Measurements from ENCODE around the gene TENT5C. TPM values are rescaled to one million over a fixed set of nuclear protein-coding genes. Genes with fewer than 3 reads are reported as not detected.

TENT5C gene
- total and polyA plus RNA-seq, 9 of the 15 experiments (the other 6 are each of a cell fraction or from before 2014, with no cell fraction given) = 1.8 to 7.7 (median 4.0) TPM

DNA sequence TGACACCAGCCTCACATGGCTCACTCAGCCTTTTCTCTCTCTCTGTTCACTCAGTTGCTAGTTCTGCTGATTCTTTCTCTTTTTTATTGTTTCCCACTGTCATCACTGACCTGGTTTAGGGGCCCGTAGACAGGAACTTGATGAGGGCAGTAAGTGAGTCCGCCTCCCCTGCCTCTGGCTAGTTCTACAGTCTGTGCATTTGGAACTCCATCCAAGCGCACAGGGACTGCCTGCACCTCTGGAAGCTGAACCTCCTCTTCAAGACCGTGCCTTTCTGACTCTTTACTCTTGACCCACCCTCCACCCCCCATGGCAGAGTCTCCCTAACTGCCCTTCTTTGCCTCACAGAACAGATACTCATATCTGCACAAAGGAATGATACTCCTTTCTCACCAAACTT, 4.2 kb downstream of the TENT5C start (continued):
- TF ChIP-seq, protein P1, sequence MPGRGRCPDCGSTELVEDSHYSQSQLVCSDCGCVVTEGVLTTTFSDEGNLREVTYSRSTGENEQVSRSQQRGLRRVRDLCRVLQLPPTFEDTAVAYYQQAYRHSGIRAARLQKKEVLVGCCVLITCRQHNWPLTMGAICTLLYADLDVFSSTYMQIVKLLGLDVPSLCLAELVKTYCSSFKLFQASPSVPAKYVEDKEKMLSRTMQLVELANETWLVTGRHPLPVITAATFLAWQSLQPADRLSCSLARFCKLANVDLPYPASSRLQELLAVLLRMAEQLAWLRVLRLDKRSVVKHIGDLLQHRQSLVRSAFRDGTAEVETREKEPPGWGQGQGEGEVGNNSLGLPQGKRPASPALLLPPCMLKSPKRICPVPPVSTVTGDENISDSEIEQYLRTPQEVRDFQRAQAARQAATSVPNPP (IDR thresholded peaks at IDR 0.05; ENCODE audit: borderline replicate concordance, insufficient read depth, insufficient read length) = no peak
- TF ChIP-seq, protein P2, sequence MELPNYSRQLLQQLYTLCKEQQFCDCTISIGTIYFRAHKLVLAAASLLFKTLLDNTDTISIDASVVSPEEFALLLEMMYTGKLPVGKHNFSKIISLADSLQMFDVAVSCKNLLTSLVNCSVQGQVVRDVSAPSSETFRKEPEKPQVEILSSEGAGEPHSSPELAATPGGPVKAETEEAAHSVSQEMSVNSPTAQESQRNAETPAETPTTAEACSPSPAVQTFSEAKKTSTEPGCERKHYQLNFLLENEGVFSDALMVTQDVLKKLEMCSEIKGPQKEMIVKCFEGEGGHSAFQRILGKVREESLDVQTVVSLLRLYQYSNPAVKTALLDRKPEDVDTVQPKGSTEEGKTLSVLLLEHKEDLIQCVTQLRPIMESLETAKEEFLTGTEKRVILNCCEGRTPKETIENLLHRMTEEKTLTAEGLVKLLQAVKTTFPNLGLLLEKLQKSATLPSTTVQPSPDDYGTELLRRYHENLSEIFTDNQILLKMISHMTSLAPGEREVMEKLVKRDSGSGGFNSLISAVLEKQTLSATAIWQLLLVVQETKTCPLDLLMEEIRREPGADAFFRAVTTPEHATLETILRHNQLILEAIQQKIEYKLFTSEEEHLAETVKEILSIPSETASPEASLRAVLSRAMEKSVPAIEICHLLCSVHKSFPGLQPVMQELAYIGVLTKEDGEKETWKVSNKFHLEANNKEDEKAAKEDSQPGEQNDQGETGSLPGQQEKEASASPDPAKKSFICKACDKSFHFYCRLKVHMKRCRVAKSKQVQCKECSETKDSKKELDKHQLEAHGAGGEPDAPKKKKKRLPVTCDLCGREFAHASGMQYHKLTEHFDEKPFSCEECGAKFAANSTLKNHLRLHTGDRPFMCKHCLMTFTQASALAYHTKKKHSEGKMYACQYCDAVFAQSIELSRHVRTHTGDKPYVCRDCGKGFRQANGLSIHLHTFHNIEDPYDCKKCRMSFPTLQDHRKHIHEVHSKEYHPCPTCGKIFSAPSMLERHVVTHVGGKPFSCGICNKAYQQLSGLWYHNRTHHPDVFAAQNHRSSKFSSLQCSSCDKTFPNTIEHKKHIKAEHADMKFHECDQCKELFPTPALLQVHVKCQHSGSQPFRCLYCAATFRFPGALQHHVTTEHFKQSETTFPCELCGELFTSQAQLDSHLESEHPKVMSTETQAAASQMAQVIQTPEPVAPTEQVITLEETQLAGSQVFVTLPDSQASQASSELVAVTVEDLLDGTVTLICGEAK (IDR thresholded peaks at IDR 0.05) = no peak
- TF ChIP-seq, protein P2 (CRISPR knock-in tag; IDR thresholded peaks at IDR 0.05) = no peak

Data from K562 (cell line).